PC-9 (cell line): ENCODE results near the gene ERAP2. TPM values are rescaled to one million over a fixed set of nuclear protein-coding genes. Genes with fewer than 3 reads are reported as not detected.

ENCODE experiments used
- BruUV-seq: library from RNA; stranded (reverse); fragments of 400-500 nt; replicated peaks from 2 replicates; lab custom pipeline; 2021; lab: Mats Ljungman, UMichigan
- CTCF ChIA-PET: fragments of 300-600 bp; sonication (Branson Sonifier 250); formaldehyde crosslinking; loops from one replicate; lab custom pipeline; 2022; ENCODE audit warnings: antibody characterized with exemption; lab: Charles Lee
- POLR2A ChIA-PET: fragments of 300-600 bp; sonication (Branson Sonifier 250); formaldehyde crosslinking; loops from one replicate; lab custom pipeline; 2022; ENCODE audit warnings: antibody characterized with exemption; ENCODE audit not compliant: unreplicated experiment; lab: Charles Lee
- DNase-seq, 2 experiments: peaks; one replicate each; pipeline versions ENCODE4 v3.0.0 to v3.0.0-alpha.2; 2015 to 2022; ENCODE audit warnings: mixed read lengths in 1 of 2
- H2AFZ ChIP-seq: fragments of 200-600 bp; sonication (generic); 2 replicates; pipeline ENCODE4 v1.8.1; 2017; ENCODE audit warnings: antibody characterized with exemption
- H3F3A ChIP-seq: fragments of 200-600 bp; sonication (generic); 2 replicates; pipeline ENCODE4 v1.8.1; 2017; ENCODE audit warnings: antibody characterized with exemption, mild to moderate bottlenecking, low read depth; ENCODE audit not compliant: insufficient read depth
- H3K27ac ChIP-seq: fragments of 200-600 bp; sonication (generic); 2 replicates; pipeline ENCODE4 v1.6.1; 2016; ENCODE audit warnings: mixed run types
- H3K27me3 ChIP-seq: fragments of 200-600 bp; sonication (generic); 2 replicates; pipeline ENCODE4 v1.6.1; 2016; ENCODE audit warnings: low read depth, mixed run types; ENCODE audit not compliant: insufficient read depth
- H3K36me3 ChIP-seq: fragments of 200-600 bp; sonication (generic); 2 replicates; pipeline ENCODE4 v1.6.1; 2016; ENCODE audit warnings: low read depth, mixed run types
- H3K4me1 ChIP-seq: fragments of 200-600 bp; sonication (generic); replicated peaks from 2 replicates; pipeline ENCODE4 v1.6.1; 2016; ENCODE audit warnings: mixed run types; ENCODE audit not compliant: insufficient read depth
- H3K4me2 ChIP-seq: fragments of 200-600 bp; sonication (generic); 2 replicates; pipeline ENCODE4 v1.6.1; 2017; ENCODE audit warnings: mixed run types
- H3K4me3 ChIP-seq: fragments of 200-600 bp; sonication (generic); 2 replicates; pipeline ENCODE4 v1.6.1; 2016; ENCODE audit warnings: mixed run types
- H3K79me2 ChIP-seq: fragments of 200-600 bp; sonication (generic); 2 replicates; pipeline ENCODE4 v1.6.1; 2017; ENCODE audit warnings: low read depth, mixed run types
- H3K9me2 ChIP-seq: fragments of 200-600 bp; sonication (generic); 2 replicates; pipeline ENCODE4 v1.8.1; 2017; ENCODE audit warnings: mild to moderate bottlenecking; ENCODE audit not compliant: insufficient read depth
- H3K9me3 ChIP-seq: fragments of 200-600 bp; sonication (generic); 2 replicates; pipeline ENCODE4 v1.8.1; 2016; ENCODE audit warnings: low read depth; ENCODE audit not compliant: insufficient read depth
- H4K20me1 ChIP-seq: fragments of 200-600 bp; sonication (generic); 2 replicates; pipeline ENCODE4 v1.8.1; 2017; ENCODE audit not compliant: insufficient read depth
- CTCF ChIP-seq: fragments of 200-600 bp; sonication (generic); conservative IDR thresholded peaks from 2 replicates; pipeline ENCODE4 v1.6.1; 2017; ENCODE audit warnings: mixed run types, antibody characterized with exemption, mild to moderate bottlenecking, moderate library complexity
- EZH2 ChIP-seq: fragments of 200-600 bp; sonication (generic); IDR thresholded peaks from 2 replicates; pipeline ENCODE4 v1.8.0; 2017; ENCODE audit warnings: antibody characterized with exemption, low read depth
- intact Hi-C: fragments of 100-400 bp; cut with micrococcal nuclease; formaldehyde crosslinking; loops from one replicate; pipeline ENCODE4 v1.10.0; 2022; ENCODE audit not compliant: unreplicated experiment
- total RNA-seq: library from RNA; stranded (reverse); gene quantifications from 2 replicates; pipeline ENCODE4 v1.2.3, GENCODE V29; 2021

The ERAP2 gene
- total RNA-seq, 1 experiment from 2014 or later: 48.2 TPM

- Histone ChIP-seq H3K4me2 (no peak overlapping the region), H3K27ac (no peak overlapping the region), H3K79me2 (no peaks in the 10 kb centered on the region), H2AFZ (no peak overlapping the region), H3K4me1 (peaks cover 11% of the 10 kb centered on the region), H3K36me3 (no peaks in the 10 kb centered on the region), H3K27me3 (no peaks in the 10 kb centered on the region), H4K20me1 (no peaks in the 10 kb centered on the region), H3F3A (no peaks in the 10 kb centered on the region), H3K9me2 (no peaks in the 10 kb centered on the region), H3K9me3 (no peaks in the 10 kb centered on the region), H3K4me3 (no peak overlapping the region)
- ChIA-PET CTCF (no interaction called here), POLR2A (interaction anchor here (0.5 kb wide), 1 partner anchor 68 kb away, joined by 3 read pairs; no protein-coding TSS in a partner anchor)
- no TSS peak for BruUV-seq
- TF ChIP-seq CTCF: no peak
- TF ChIP-seq EZH2: no peak
- intact Hi-C loops: no loop called here
- no peak for DNase-seq
Observed at GRCh38 chr5:96904054-96904931, 28.0 kb downstream of the ERAP2 start.

- no peaks in the 10 kb centered on the region for H4K20me1 ChIP-seq
- H3K4me3 ChIP-seq: no peak overlapping the region
- BruUV-seq: no TSS peak
- no peaks in the 10 kb centered on the region for H3K9me2 ChIP-seq
- no peaks in the 10 kb centered on the region for H3F3A ChIP-seq
- no peak overlapping the region for H3K4me2 ChIP-seq
- intact Hi-C loops: no loop called here
- no peak overlapping the region for H2AFZ ChIP-seq
- TF ChIP-seq CTCF (no peak), EZH2 (no peak)
- no peaks in the 10 kb centered on the region for H3K9me3 ChIP-seq
- ChIA-PET POLR2A (no interaction called here), CTCF (no interaction called here)
- H3K27me3 ChIP-seq: no peaks in the 10 kb centered on the region
- H3K27ac ChIP-seq: no peak overlapping the region
- no peak for DNase-seq
- no peaks in the 10 kb centered on the region for H3K36me3 ChIP-seq
- H3K79me2 ChIP-seq: no peaks in the 10 kb centered on the region
- H3K4me1 ChIP-seq: peaks cover 11% of the 10 kb centered on the region
Observed at GRCh38 chr5:96905864-96906263, 29.6 kb downstream of the ERAP2 start.

GRCh38 chr5:96909003-96909402 lies 32.7 kb downstream of the ERAP2 start:
- Histone ChIP-seq H3K4me1 (no peaks in the 10 kb centered on the region), H3K27me3 (no peaks in the 10 kb centered on the region), H3K9me2 (no peaks in the 10 kb centered on the region), H2AFZ (no peak overlapping the region), H3K4me2 (no peak overlapping the region), H3F3A (no peaks in the 10 kb centered on the region), H3K36me3 (no peaks in the 10 kb centered on the region), H3K4me3 (no peak overlapping the region), H4K20me1 (no peaks in the 10 kb centered on the region), H3K79me2 (no peaks in the 10 kb centered on the region), H3K9me3 (no peaks in the 10 kb centered on the region), H3K27ac (no peak overlapping the region)
- POLR2A ChIA-PET: no interaction called here
- no TSS peak for BruUV-seq
- TF ChIP-seq EZH2: no peak
- no peak for TF ChIP-seq CTCF
- CTCF ChIA-PET: no interaction called here
- intact Hi-C loops: no loop called here
- DNase-seq: no peak
